Ascending aorta (tissue), 2 donors: ENCODE data around the gene MYO6. TPM values are rescaled to one million over a fixed set of nuclear protein-coding genes. Genes with fewer than 3 reads are reported as not detected.
"Not testable (repeated sequence)": the region's sequence is repeated elsewhere in the genome, so short reads cannot be mapped to it uniquely, and the experiment has no call there.

Source experiments
- DNase-seq, 2 donors: peaks; one replicate each; pipeline ENCODE4 v3.0.0-alpha.2; 2019; ENCODE audit warnings: low spot score in 2 of 2
- H3K27ac ChIP-seq, 2 donors: fragments of 200-600 bp; sonication (generic); one replicate each; pipeline ENCODE4 v1.5.1; 2016 to 2017; ENCODE audit warnings: mild to moderate bottlenecking in 1 of 2
- H3K27me3 ChIP-seq: fragments of 200-600 bp; sonication (generic); one replicate; pipeline ENCODE4 v1.5.1; 2017
- H3K36me3 ChIP-seq, 2 donors: fragments of 200-600 bp; sonication (generic); one replicate each; pipeline ENCODE4 v1.5.1; 2016
- H3K4me1 ChIP-seq, 2 donors: fragments of 200-600 bp; sonication (generic); one replicate each; pipeline ENCODE4 v1.5.1; 2016 to 2017; ENCODE audit warnings: mild to moderate bottlenecking in 1 of 2
- H3K4me3 ChIP-seq, 2 donors: fragments of 200-600 bp; sonication (generic); one replicate each; pipeline ENCODE4 v1.5.1; 2016 to 2017; ENCODE audit warnings: mild to moderate bottlenecking in 1 of 2
- H3K9me3 ChIP-seq, 2 donors: fragments of 200-600 bp; sonication (generic); one replicate each; pipeline ENCODE4 v1.5.1; 2016
- CTCF ChIP-seq, 3 experiments: fragments of 200-600 bp in 2 of 3; fragments of 450-650 bp in 1 of 3; sonication (generic) in 2 of 3; IDR thresholded peaks; one replicate each; pipeline ENCODE4 v1.5.1; 2016 to 2019; ENCODE audit warnings: antibody characterized with exemption in 3 of 3, mild to moderate bottlenecking in 1 of 3, moderate library complexity in 1 of 3
- intact Hi-C: fragments of 100-400 bp; cut with DNase I; formaldehyde crosslinking; loops from one replicate; pipeline ENCODE4 v1.15.1; 2023
- total RNA-seq: library from RNA; depleted of rRNA; stranded (reverse); fragments of >200 nt; gene quantifications from one replicate; pipeline ENCODE4 v1.1.0, GENCODE V29; 2016

MYO6 gene
- total RNA-seq, 1 donor from 2014 or later = 3.7 TPM

- no peaks in the 10 kb centered on the region for H3K27me3 ChIP-seq
- intact Hi-C loops = no loop called here
- peaks cover 3 to 19% of the 10 kb centered on the region in 2 donors for H3K36me3 ChIP-seq
- H3K4me3 ChIP-seq = no peak overlapping the region
- no peak for DNase-seq
- H3K9me3 ChIP-seq = no peaks in the 10 kb centered on the region
- H3K4me1 ChIP-seq = no peaks in the 10 kb centered on the region
- no peak overlapping the region for H3K27ac ChIP-seq
- no peak for TF ChIP-seq CTCF (IDR thresholded peaks at IDR 0.05)
Measured at GRCh38 chr6:75892384-75892783, 143.3 kb downstream of the MYO6 start.

- Histone ChIP-seq H3K4me3 (no peak overlapping the region), H3K36me3 (peaks cover 3 to 19% of the 10 kb centered on the region in 2 donors), H3K27me3 (no peaks in the 10 kb centered on the region), H3K27ac (no peak overlapping the region), H3K4me1 (no peaks in the 10 kb centered on the region), H3K9me3 (no peaks in the 10 kb centered on the region)
- TF ChIP-seq CTCF (IDR thresholded peaks at IDR 0.05) = peak; percentile 27 to 66 (median 55)
- intact Hi-C loops = no loop called here
- no peak for DNase-seq
Measured at GRCh38 chr6:75893058-75893775, 144.2 kb downstream of the MYO6 start.

GRCh38 chr6:75893776-75894152 lies 144.7 kb downstream of the MYO6 start:
- H3K27me3 ChIP-seq = no peaks in the 10 kb centered on the region
- no peak for TF ChIP-seq CTCF (IDR thresholded peaks at IDR 0.05)
- intact Hi-C loops = no loop called here
- no peaks in the 10 kb centered on the region for H3K9me3 ChIP-seq
- DNase-seq = no peak
- H3K36me3 ChIP-seq = peaks cover 3 to 19% of the 10 kb centered on the region in 2 donors
- H3K4me3 ChIP-seq = no peak overlapping the region
- no peak overlapping the region for H3K27ac ChIP-seq
- no peaks in the 10 kb centered on the region for H3K4me1 ChIP-seq

GRCh38 chr6:75896526-75896925 lies 147.5 kb downstream of the MYO6 start:
- Histone ChIP-seq H3K27me3 (no peaks in the 10 kb centered on the region), H3K9me3 (peaks cover 0 to 3% of the 10 kb centered on the region in 2 donors), H3K4me3 (no peak overlapping the region), H3K36me3 (peaks cover 3 to 6% of the 10 kb centered on the region in 2 donors), H3K27ac (no peak overlapping the region), H3K4me1 (no peaks in the 10 kb centered on the region)
- intact Hi-C loops = no loop called here
- no peak for TF ChIP-seq CTCF (IDR thresholded peaks at IDR 0.05)
- no peak for DNase-seq

GRCh38 chr6:75900216-75900615 lies 151.2 kb downstream of the MYO6 start:
- H3K4me1 ChIP-seq, DNase-seq, intact Hi-C loops, H3K9me3 ChIP-seq, H3K36me3 ChIP-seq, H3K27ac ChIP-seq, H3K27me3 ChIP-seq, H3K4me3 ChIP-seq: not testable (repeated sequence)

- H3K27me3 ChIP-seq, H3K4me1 ChIP-seq, intact Hi-C loops: not testable (repeated sequence)
Measured at GRCh38 chr6:75905129-75905528, 156.1 kb downstream of the MYO6 start.

GRCh38 chr6:75906871-75907270 lies 157.8 kb downstream of the MYO6 start:
- DNase-seq = no peak
- no peaks in the 10 kb centered on the region for H3K4me1 ChIP-seq
- intact Hi-C loops = no loop called here
- no peak overlapping the region for H3K27ac ChIP-seq
- H3K27me3 ChIP-seq = no peaks in the 10 kb centered on the region
- no peak for TF ChIP-seq CTCF (IDR thresholded peaks at IDR 0.05)
- no peaks in the 10 kb centered on the region for H3K9me3 ChIP-seq
- no peaks in the 10 kb centered on the region for H3K36me3 ChIP-seq
- no peak overlapping the region for H3K4me3 ChIP-seq

More at GRCh38 chr6:75905129-75905528, 156.1 kb downstream of the MYO6 start:
- H3K9me3 ChIP-seq, DNase-seq, H3K36me3 ChIP-seq, H3K27ac ChIP-seq, H3K4me3 ChIP-seq: not testable (repeated sequence)
